Panc1 (cell line): ENCODE results near the gene FARS2.

Source experiments
- CTCF ChIP-seq: fragments of 450-650 bp; IDR thresholded peaks from 2 replicates; pipeline ENCODE4 v1.5.1; 2017; ENCODE audit warnings: mild to moderate bottlenecking
- POLR2AphosphoS5 ChIP-seq: IDR thresholded peaks from 2 replicates; pipeline ENCODE4 v1.6.1; 2012; ENCODE audit warnings: mild to moderate bottlenecking, low read depth, low read length, moderate library complexity
- REST ChIP-seq, 2 experiments: IDR thresholded peaks; 2 replicates each; pipeline ENCODE4 v1.6.1; 2011 to 2012; ENCODE audit warnings: low read depth in 2 of 2, control low read depth in 1 of 2, low read length in 1 of 2, mild to moderate bottlenecking in 1 of 2, moderate library complexity in 1 of 2; ENCODE audit not compliant: insufficient read depth in 1 of 2
- SIN3A ChIP-seq: IDR thresholded peaks from 2 replicates; pipeline ENCODE4 v1.6.1; 2012; ENCODE audit warnings: low read depth, mild to moderate bottlenecking, low read length, moderate library complexity, borderline replicate concordance; ENCODE audit not compliant: insufficient read depth
- TCF7L2 ChIP-seq: IDR thresholded peaks from 2 replicates; pipeline ENCODE4 v1.6.1; 2011; ENCODE audit warnings: mild to moderate bottlenecking, low read depth, low read length, inconsistent platforms

- TF ChIP-seq CTCF (no peak), REST (IDR thresholded peaks at IDR 0.05; ENCODE audit: insufficient read depth in 1 of 2, low read depth in 2 of 2, low read length in 1 of 2) (no peak), POLR2AphosphoS5 (no peak), SIN3A (no peak), TCF7L2 (no peak)
These were observed 178.4 kb downstream of the FARS2 start for GRCh38 chr6:5439749-5440148.
